Type B pancreatic cell (in vitro differentiated cells): ENCODE measurements around the gene PRKG1. TPM values are rescaled to one million over a fixed set of nuclear protein-coding genes. Genes with fewer than 3 reads are reported as not detected.

ENCODE experiments used
- DNase-seq: peaks from one replicate; pipeline ENCODE4 v3.0.0; 2021; ENCODE audit warnings: mixed read lengths; ENCODE audit not compliant: unreplicated experiment; ENCODE audit errors: extremely low spot score
- H3K27ac Mint-ChIP-seq: 2 replicates; pipeline ENCODE4 v1.8.0; 2021; ENCODE audit warnings: mild to moderate bottlenecking, mixed read lengths
- H3K27me3 Mint-ChIP-seq: 2 replicates; pipeline ENCODE4 v1.8.0; 2021; ENCODE audit warnings: mixed read lengths
- H3K36me3 Mint-ChIP-seq: 2 replicates; pipeline ENCODE4 v1.8.0; 2021; ENCODE audit warnings: mixed read lengths
- H3K4me1 Mint-ChIP-seq: one replicate; pipeline ENCODE4 v1.8.0; 2021; ENCODE audit warnings: mixed read lengths; ENCODE audit not compliant: unreplicated experiment
- H3K4me3 Mint-ChIP-seq: 2 replicates; pipeline ENCODE4 v1.8.0; 2021; ENCODE audit warnings: mild to moderate bottlenecking, mixed read lengths
- H3K9me3 Mint-ChIP-seq: 2 replicates; pipeline ENCODE4 v1.8.0; 2021; ENCODE audit warnings: mixed read lengths
- CTCF ChIP-seq: fragments of 200-600 bp; sonication (generic); conservative IDR thresholded peaks from 2 replicates; pipeline ENCODE4 v1.5.0; 2021; ENCODE audit warnings: antibody characterized with exemption, mild to moderate bottlenecking
- total RNA-seq: library from RNA; stranded (reverse); gene quantifications from 2 replicates; pipeline ENCODE4 v1.2.1, GENCODE V29; 2021; ENCODE audit warnings: low replicate concordance

Gene PRKG1
- total RNA-seq, 1 donor from 2014 or later: 12.3 TPM

DNA sequence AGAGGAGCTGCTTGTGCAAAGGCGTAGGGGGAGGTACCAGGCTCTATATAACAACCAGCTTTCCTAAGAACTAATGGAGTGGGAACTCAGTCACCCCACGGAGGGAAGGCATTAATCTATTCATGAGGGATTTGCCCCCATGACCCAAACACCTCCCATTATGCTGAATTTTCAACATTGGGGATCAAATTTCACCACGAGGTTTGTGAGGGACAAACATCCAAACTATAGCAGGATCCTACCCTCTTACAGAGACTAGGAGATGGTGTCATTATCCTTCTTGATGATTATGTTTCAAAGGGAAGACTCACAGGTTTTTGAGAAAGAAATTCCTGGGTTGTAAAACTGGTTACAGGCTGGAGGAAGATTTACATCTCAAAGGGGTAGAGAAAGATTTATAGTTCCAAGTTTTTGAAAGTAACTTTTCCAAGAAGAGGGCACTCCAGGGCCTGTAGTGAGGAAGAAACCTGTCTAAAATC lies 944.8 kb downstream of the PRKG1 start:
- H3K4me3 Mint-ChIP-seq: no peak overlapping the region
- H3K27me3 Mint-ChIP-seq: no peaks in the 10 kb centered on the region
- H3K36me3 Mint-ChIP-seq: no peaks in the 10 kb centered on the region
- peaks cover 17% of the 10 kb centered on the region for H3K4me1 Mint-ChIP-seq
- TF ChIP-seq CTCF: no peak
- DNase-seq: no peak
- H3K9me3 Mint-ChIP-seq: no peaks in the 10 kb centered on the region
- H3K27ac Mint-ChIP-seq: no peak overlapping the region

- peaks cover 17% of the 10 kb centered on the region for H3K4me1 Mint-ChIP-seq
Observed at GRCh38 chr10:52019656-52020055, 945.4 kb downstream of the PRKG1 start.

DNA sequence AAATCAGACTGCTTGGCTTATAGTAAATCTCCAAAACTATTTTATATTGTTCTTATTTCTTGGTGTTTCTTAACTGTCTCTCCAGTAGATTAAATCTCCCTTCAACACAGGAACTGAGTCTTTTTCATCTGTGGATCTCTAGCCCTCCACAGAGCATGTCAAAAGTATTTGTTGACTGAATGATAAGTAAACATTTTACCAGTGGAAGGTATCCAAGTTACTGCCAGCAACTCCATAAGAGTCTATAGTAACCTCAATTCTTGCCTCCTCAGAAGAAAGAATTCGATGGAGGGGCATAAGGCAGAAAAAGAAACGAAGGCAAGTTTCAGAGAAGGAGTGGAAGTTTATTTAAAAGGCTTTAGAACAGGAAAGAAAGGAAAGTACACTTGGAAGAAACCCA lies 945.9 kb downstream of the PRKG1 start:
- Mint-ChIP-seq H3K4me3 (no peak overlapping the region), H3K9me3 (no peaks in the 10 kb centered on the region), H3K36me3 (no peaks in the 10 kb centered on the region), H3K27me3 (no peaks in the 10 kb centered on the region), H3K4me1 (peaks cover 17% of the 10 kb centered on the region), H3K27ac (no peak overlapping the region)
- DNase-seq: no peak
- TF ChIP-seq CTCF: no peak

More at GRCh38 chr10:52019656-52020055, 945.4 kb downstream of the PRKG1 start:
- H3K27me3 Mint-ChIP-seq: no peaks in the 10 kb centered on the region
- no peak overlapping the region for H3K27ac Mint-ChIP-seq
- TF ChIP-seq CTCF: no peak
- no peaks in the 10 kb centered on the region for H3K9me3 Mint-ChIP-seq
- H3K4me3 Mint-ChIP-seq: no peak overlapping the region
- DNase-seq: no peak
- H3K36me3 Mint-ChIP-seq: no peaks in the 10 kb centered on the region

GRCh38 chr10:52020702-52021101 lies 946.4 kb downstream of the PRKG1 start:
- Mint-ChIP-seq H3K27ac (no peak overlapping the region), H3K4me1 (peaks cover 17% of the 10 kb centered on the region), H3K4me3 (no peak overlapping the region), H3K36me3 (no peaks in the 10 kb centered on the region), H3K27me3 (no peaks in the 10 kb centered on the region), H3K9me3 (no peaks in the 10 kb centered on the region)
- TF ChIP-seq CTCF: no peak
- DNase-seq: no peak

GRCh38 chr10:52027055-52027705 lies 952.9 kb downstream of the PRKG1 start:
- Mint-ChIP-seq H3K4me3 (no peak overlapping the region), H3K36me3 (no peaks in the 10 kb centered on the region), H3K27ac (no peak overlapping the region), H3K27me3 (no peaks in the 10 kb centered on the region), H3K9me3 (no peaks in the 10 kb centered on the region), H3K4me1 (peaks cover 5% of the 10 kb centered on the region)
- no peak for DNase-seq
- TF ChIP-seq CTCF: no peak

DNA sequence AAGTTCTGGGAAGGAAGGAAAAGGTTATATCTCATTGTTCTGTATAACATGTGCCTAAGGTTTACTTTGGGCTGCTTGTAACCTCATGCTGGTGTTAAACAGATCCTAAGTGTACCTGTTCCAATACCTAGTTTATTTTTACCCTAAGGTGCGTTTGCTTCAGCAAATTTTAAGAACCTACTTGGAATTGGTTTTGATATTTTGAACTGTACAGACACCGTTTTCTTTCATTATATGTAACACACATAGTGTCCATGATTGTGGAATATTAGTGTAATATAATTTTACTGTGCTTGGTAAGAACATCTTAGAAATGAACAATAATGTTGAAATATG lies 954.2 kb downstream of the PRKG1 start:
- H3K27me3 Mint-ChIP-seq: no peaks in the 10 kb centered on the region
- H3K4me1 Mint-ChIP-seq: peaks cover 5% of the 10 kb centered on the region
- no peak overlapping the region for H3K4me3 Mint-ChIP-seq
- no peaks in the 10 kb centered on the region for H3K9me3 Mint-ChIP-seq
- TF ChIP-seq CTCF: no peak
- DNase-seq: no peak
- H3K36me3 Mint-ChIP-seq: no peaks in the 10 kb centered on the region
- no peak overlapping the region for H3K27ac Mint-ChIP-seq
